ENCODE results near the gene MED25. TPM values are rescaled to one million over a fixed set of nuclear protein-coding genes. Genes with fewer than 3 reads are reported as not detected.
A peak's percentile ranks its signal among the peaks of the same experiment; 100 is the strongest.

MED25 gene
- total RNA-seq, 3 donors from 2014 or later: 16.3 to 27.5 (median 20.6) TPM

- Histone ChIP-seq H3K4me3 (no peak overlapping the region), H3K27me3 (no peaks in the 10 kb centered on the region), H3K4me1 (peaks cover 0 to 9% of the 10 kb centered on the region in 2 donors), H3K27ac (peak overlapping the region; percentile 15 to 50), H3K36me3 (peaks cover 3% of the 10 kb centered on the region), H3K9me3 (no peaks in the 10 kb centered on the region)
- intact Hi-C loops (cut with DNase I; ENCODE audit: low total_unique reads): no loop called here
- DNase-seq (ENCODE audit: low spot score in 2 of 2): no peak
- no peak for TF ChIP-seq POLR2AphosphoS5 (IDR thresholded peaks at IDR 0.05)
- TF ChIP-seq POLR2A (IDR thresholded peaks at IDR 0.05): no peak
- no peak for TF ChIP-seq CTCF (IDR thresholded peaks at IDR 0.05)
Measured at GRCh38 chr19:49855676-49856573, 37.8 kb downstream of the MED25 start.

GRCh38 chr19:49856574-49857021 lies 38.5 kb downstream of the MED25 start:
- no peaks in the 10 kb centered on the region for H3K27me3 ChIP-seq
- peaks cover 3% of the 10 kb centered on the region for H3K36me3 ChIP-seq
- DNase-seq (ENCODE audit: low spot score in 2 of 2): no peak
- H3K27ac ChIP-seq: peak overlapping the region in 1 of 2 donors; percentile 50
- TF ChIP-seq CTCF (IDR thresholded peaks at IDR 0.05) (no peak), POLR2AphosphoS5 (IDR thresholded peaks at IDR 0.05) (no peak), POLR2A (IDR thresholded peaks at IDR 0.05) (no peak)
- peaks cover 0 to 9% of the 10 kb centered on the region in 2 donors for H3K4me1 ChIP-seq
- intact Hi-C loops (cut with DNase I; ENCODE audit: low total_unique reads): no loop called here
- no peak overlapping the region for H3K4me3 ChIP-seq
- H3K9me3 ChIP-seq: no peaks in the 10 kb centered on the region

- Histone ChIP-seq H3K27ac (peak overlapping the region in 1 of 2 donors; percentile 7), H3K4me3 (no peak overlapping the region), H3K36me3 (peaks cover 3% of the 10 kb centered on the region), H3K9me3 (no peaks in the 10 kb centered on the region), H3K4me1 (peaks cover 0 to 6% of the 10 kb centered on the region in 2 donors), H3K27me3 (no peaks in the 10 kb centered on the region)
- intact Hi-C loops (cut with DNase I; ENCODE audit: low total_unique reads): no loop called here
- TF ChIP-seq POLR2A (IDR thresholded peaks at IDR 0.05) (no peak), CTCF (IDR thresholded peaks at IDR 0.05) (no peak)
- no peak for DNase-seq (ENCODE audit: low spot score in 2 of 2)
Measured at GRCh38 chr19:49857061-49857837, 39.2 kb downstream of the MED25 start.

- H3K4me3 ChIP-seq: no peak overlapping the region
- TF ChIP-seq POLR2A (IDR thresholded peaks at IDR 0.05) (no peak), CTCF (IDR thresholded peaks at IDR 0.05) (no peak)
- peak overlapping the region in 1 of 2 donors; percentile 7 for H3K27ac ChIP-seq
- H3K36me3 ChIP-seq: peaks cover 3% of the 10 kb centered on the region
- DNase-seq (ENCODE audit: low spot score in 2 of 2): no peak
- intact Hi-C loops (cut with DNase I; ENCODE audit: low total_unique reads): no loop called here
- H3K4me1 ChIP-seq: peaks cover 0 to under 1% of the 10 kb centered on the region in 2 donors
- no peaks in the 10 kb centered on the region for H3K27me3 ChIP-seq
- no peaks in the 10 kb centered on the region for H3K9me3 ChIP-seq
Measured at GRCh38 chr19:49857838-49858087, 39.7 kb downstream of the MED25 start.
